ENCODE results near the gene VAT1. TPM values are rescaled to one million over a fixed set of nuclear protein-coding genes. Genes with fewer than 3 reads are reported as not detected.
"Not testable (repeated sequence)": the region's sequence is repeated elsewhere in the genome, so short reads cannot be mapped to it uniquely, and the experiment has no call there.

VAT1 gene
- total RNA-seq, 1 experiment from 2014 or later = 262 TPM

GRCh38 chr17:42979511-42980273 is 42.5 kb downstream of the VAT1 start, which contains the start of gene PTGES3L:
PTGES3L (minus strand) TSS chr17:42980080; CDS start chr17:42980053, 27 bp downstream.
- H3K27ac ChIP-seq (ENCODE audit: insufficient read length, low read depth, low read length) = no peak within 1 kb of the TSS
- H2BK12ac ChIP-seq (ENCODE audit: insufficient read length, low read depth, low read length) = no peak within 1 kb of the TSS
- no peaks in the 10 kb centered on the region for H3K27me3 ChIP-seq (ENCODE audit: insufficient read depth, low read length)
- H4K91ac ChIP-seq (ENCODE audit: insufficient read length, low read depth, low read length) = no peak within 1 kb of the TSS
- H3K4me2 ChIP-seq (ENCODE audit: insufficient read depth, insufficient read length, low read length) = peak within 1 kb of the TSS; percentile 85
- no peaks in the 10 kb centered on the region for H3K9me3 ChIP-seq (ENCODE audit: control insufficient read depth, low read depth, low read length)
- no peak within 1 kb of the TSS for H3K56ac ChIP-seq (ENCODE audit: insufficient read length, low read depth, low read length)
- DNase-seq = peak; percentile 84
- Mint-ChIP-seq H3K36me3 (ENCODE audit: insufficient read depth in 1 of 3, low read depth in 3 of 3) (peaks cover 0 to 17% (median 0%) of the 10 kb centered on the region in 3 experiments; a peak in 3 of 7 replicates), H3K27me3 (ENCODE audit: low read depth) (no peaks in the 10 kb centered on the region), H3K4me3 (peak within 1 kb of the TSS; percentile 95 to 100), H3K9me3 (no peaks in the 10 kb centered on the region; a peak in 2 of 5 replicates), H3K27ac (peak within 1 kb of the TSS; percentile 67 to 99 (median 97); a peak in 6 of 7 replicates), H3K4me1 (peaks cover 17 to 23% of the 10 kb centered on the region in 2 experiments)
- no peak within 1 kb of the TSS for H4K8ac ChIP-seq (replicated peaks; ENCODE audit: insufficient read length, low read depth, low read length)
- H2AFZ ChIP-seq (ENCODE audit: low read length) = peak within 1 kb of the TSS; percentile 6
- no peak within 1 kb of the TSS for H2BK20ac ChIP-seq (ENCODE audit: low read depth, low read length, poor library complexity, severe bottlenecking)
- peak within 1 kb of the TSS; percentile 13 for H3K9ac ChIP-seq (ENCODE audit: extremely low read depth, insufficient read length, low read length)
- no peaks in the 10 kb centered on the region for H4K20me1 ChIP-seq (ENCODE audit: control insufficient read depth, insufficient read depth, insufficient read length)
- no peak within 1 kb of the TSS for H2BK15ac ChIP-seq (ENCODE audit: low read depth, low read length)
- no peak within 1 kb of the TSS for H2BK120ac ChIP-seq (ENCODE audit: low read depth, low read length, poor library complexity, severe bottlenecking)
- H2AK5ac ChIP-seq (ENCODE audit: insufficient read length, low read length) = no peak within 1 kb of the TSS
- H3K79me2 ChIP-seq (ENCODE audit: insufficient read depth, low read length) = peaks cover 4% of the 10 kb centered on the region; the same call in 1 of the 2 replicates
- no peaks in the 10 kb centered on the region for H3K79me1 ChIP-seq (ENCODE audit: insufficient read depth, low read depth, low read length, poor library complexity, severe bottlenecking)
- H3K4ac ChIP-seq (ENCODE audit: low read depth, low read length) = no peak within 1 kb of the TSS
- no peak within 1 kb of the TSS for H4K5ac ChIP-seq (ENCODE audit: insufficient read length, low read depth, low read length)
- H3K23ac ChIP-seq (ENCODE audit: insufficient read length, low read depth, low read length) = no peak within 1 kb of the TSS
- peaks cover 12% of the 10 kb centered on the region for H3K23me2 ChIP-seq (ENCODE audit: insufficient read length, low read depth, low read length, poor library complexity, severe bottlenecking)
- no CpG with 5 or more reads among the region's 21 CpGs for WGBS (ENCODE audit: extremely low coverage, insufficient read length, low lambda C conversion rate)
- peaks cover 2% of the 10 kb centered on the region; the same call in 1 of the 2 replicates for H3K4me1 ChIP-seq (ENCODE audit: insufficient read depth, low read length)
- H2BK5ac ChIP-seq (ENCODE audit: insufficient read length, low read length) = no peak within 1 kb of the TSS
- no peak within 1 kb of the TSS for H3K14ac ChIP-seq (ENCODE audit: insufficient read depth, low read length)
- peak; percentile 18; the same call in 1 of the 3 replicates for TF ChIP-seq CTCF (conservative IDR thresholded peaks at IDR 0.05)
- H3T11ph ChIP-seq (ENCODE audit: low read length) = no peak within 1 kb of the TSS
- peak within 1 kb of the TSS; percentile 60 for H3K18ac ChIP-seq (ENCODE audit: insufficient read length, low read depth, low read length)

DNA sequence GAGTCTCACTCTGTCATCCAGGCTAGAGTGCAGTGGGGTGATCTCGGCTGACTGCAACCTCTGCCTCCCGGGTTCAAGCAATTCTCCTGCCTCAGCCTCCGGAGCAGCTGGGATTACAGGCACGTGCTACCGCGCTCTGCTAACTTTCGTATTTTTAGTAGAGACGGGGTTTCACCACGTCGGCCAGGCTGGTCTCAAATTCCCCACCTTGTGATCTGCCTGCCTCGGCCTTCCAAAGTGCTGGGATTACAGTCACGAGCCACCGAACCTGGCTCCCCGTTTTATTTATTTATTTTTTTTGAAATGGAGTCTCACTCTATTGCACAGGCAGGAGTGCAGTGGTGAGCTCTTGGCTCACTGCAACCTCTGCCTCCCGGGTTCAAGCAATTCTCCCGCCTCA is 46.5 kb downstream of the VAT1 start:
- H3K23ac ChIP-seq (ENCODE audit: insufficient read length, low read depth, low read length); H3K14ac ChIP-seq (ENCODE audit: insufficient read depth, low read length); H3K4me3 Mint-ChIP-seq; H3K4me1 ChIP-seq (ENCODE audit: insufficient read depth, low read length); H3T11ph ChIP-seq (ENCODE audit: low read length); H3K9me3 ChIP-seq (ENCODE audit: control insufficient read depth, low read depth, low read length); H2BK5ac ChIP-seq (ENCODE audit: insufficient read length, low read length); H3K79me2 ChIP-seq (ENCODE audit: insufficient read depth, low read length); H4K20me1 ChIP-seq (ENCODE audit: control insufficient read depth, insufficient read depth, insufficient read length); H2AFZ ChIP-seq (ENCODE audit: low read length); H4K8ac ChIP-seq (replicated peaks; ENCODE audit: insufficient read length, low read depth, low read length); H3K27me3 ChIP-seq (ENCODE audit: insufficient read depth, low read length); H3K4ac ChIP-seq (ENCODE audit: low read depth, low read length); H2BK120ac ChIP-seq (ENCODE audit: low read depth, low read length, poor library complexity, severe bottlenecking); H3K27me3 Mint-ChIP-seq (ENCODE audit: low read depth); H3K27ac Mint-ChIP-seq; H3K79me1 ChIP-seq (ENCODE audit: insufficient read depth, low read depth, low read length, poor library complexity, severe bottlenecking); H3K36me3 Mint-ChIP-seq (ENCODE audit: insufficient read depth in 1 of 3, low read depth in 3 of 3); H3K27ac ChIP-seq (ENCODE audit: insufficient read length, low read depth, low read length); H3K9ac ChIP-seq (ENCODE audit: extremely low read depth, insufficient read length, low read length); H2AK5ac ChIP-seq (ENCODE audit: insufficient read length, low read length); DNase-seq; H4K91ac ChIP-seq (ENCODE audit: insufficient read length, low read depth, low read length); H3K4me2 ChIP-seq (ENCODE audit: insufficient read depth, insufficient read length, low read length); H3K56ac ChIP-seq (ENCODE audit: insufficient read length, low read depth, low read length); H3K9me3 Mint-ChIP-seq; H4K5ac ChIP-seq (ENCODE audit: insufficient read length, low read depth, low read length); H2BK15ac ChIP-seq (ENCODE audit: low read depth, low read length); H3K18ac ChIP-seq (ENCODE audit: insufficient read length, low read depth, low read length); H2BK20ac ChIP-seq (ENCODE audit: low read depth, low read length, poor library complexity, severe bottlenecking); H2BK12ac ChIP-seq (ENCODE audit: insufficient read length, low read depth, low read length); H3K23me2 ChIP-seq (ENCODE audit: insufficient read length, low read depth, low read length, poor library complexity, severe bottlenecking): not testable (repeated sequence)
- peaks cover 9 to 14% of the 10 kb centered on the region in 2 experiments for H3K4me1 Mint-ChIP-seq
- WGBS (ENCODE audit: extremely low coverage, insufficient read length, low lambda C conversion rate) = no CpG with 5 or more reads among the region's 16 CpGs

All from H9 (cell line).